Measurements from ENCODE around the gene MLLT10. TPM values are rescaled to one million over a fixed set of nuclear protein-coding genes. Genes with fewer than 3 reads are reported as not detected.

Gene MLLT10
- total and polyA plus RNA-seq, 2 of the 8 experiments (the other 6 are each of a cell fraction or from before 2014, with no cell fraction given) = 53.1 to 62.1 TPM

DNA sequence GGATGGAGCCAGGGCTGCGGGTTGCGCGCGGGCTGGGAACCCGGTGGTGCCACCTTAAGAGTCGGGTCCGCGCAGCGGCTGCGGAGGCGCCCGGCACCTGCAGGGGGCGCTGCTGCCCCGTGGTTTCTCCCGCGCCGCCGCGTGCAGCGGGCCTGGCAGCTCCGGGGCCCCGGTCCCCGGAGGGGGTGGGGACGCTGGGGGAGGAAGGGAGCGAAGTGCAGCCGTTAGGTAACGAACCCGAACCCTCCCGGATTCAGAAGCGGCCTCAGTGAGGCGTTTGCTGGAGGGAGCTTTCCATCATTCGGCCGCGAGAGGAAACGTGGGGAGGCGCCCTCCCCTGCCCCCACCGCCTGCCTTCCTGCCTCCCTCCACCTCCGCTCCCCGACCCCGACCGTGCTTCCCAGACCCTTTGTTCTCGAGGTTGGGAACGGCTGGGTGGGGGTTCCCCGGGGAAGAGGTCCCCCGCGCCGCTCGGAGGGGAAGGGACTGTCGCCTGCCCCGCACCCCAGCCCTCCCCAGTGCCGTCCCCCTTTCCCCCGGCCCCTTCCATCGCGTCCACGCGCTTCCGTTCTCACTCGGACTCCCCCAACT is 38.2 kb upstream of the MLLT10 start (continued):
- TF ChIP-seq TEAD4 (IDR thresholded peaks at IDR 0.05; ENCODE audit: low read depth, low read length) = 0 out of 2 replicates have a peak, but pooled peaks have one; percentile 29
- TF ChIP-seq ASH2L (IDR thresholded peaks at IDR 0.05; ENCODE audit: low read length) = no peak
- no peak for TF ChIP-seq CEBPB (IDR thresholded peaks at IDR 0.05; ENCODE audit: low read depth, low read length)
- TF ChIP-seq EZH2 (IDR thresholded peaks at IDR 0.05; ENCODE audit: low read depth, low read length, severe bottlenecking) = peak; percentile 9
- TF ChIP-seq BRCA1 (IDR thresholded peaks at IDR 0.05; ENCODE audit: low read depth, low read length) = no peak
- TF ChIP-seq GABPA (IDR thresholded peaks at IDR 0.05; ENCODE audit: borderline replicate concordance, insufficient read depth, low read length) = peak; percentile 42; the same call in 1 of the 2 replicates
- TF ChIP-seq BACH1 (IDR thresholded peaks at IDR 0.05; ENCODE audit: low read length) = peak; percentile 62; the same call in 1 of the 2 replicates
- TF ChIP-seq CHD2 (IDR thresholded peaks at IDR 0.05; ENCODE audit: low read length) = peak; percentile 46; the same call in 1 of the 2 replicates
- TF ChIP-seq CTCF (IDR thresholded peaks at IDR 0.05; ENCODE audit: control extremely low read depth in 1 of 3, insufficient read depth in 1 of 3, low read depth in 1 of 3, low read length in 3 of 3) = peak; percentile 91 to 96 (median 94)
- peak; percentile 31; the same call in 1 of the 2 replicates for TF ChIP-seq POLR2AphosphoS5 (IDR thresholded peaks at IDR 0.05; ENCODE audit: low read depth, low read length)
- peak; percentile 15; the same call in 1 of the 2 replicates for TF ChIP-seq JUND (IDR thresholded peaks at IDR 0.05; ENCODE audit: low read length)
- peak; percentile 60; the same call in 1 of the 2 replicates for TF ChIP-seq TBP (IDR thresholded peaks at IDR 0.05; ENCODE audit: low read depth, low read length)
- peak; percentile 62 to 79 for TF ChIP-seq POLR2A (IDR thresholded peaks at IDR 0.05; ENCODE audit: control extremely low read depth in 1 of 2, low read depth in 2 of 2, low read length in 2 of 2)
- peak; percentile 68; the same call in 1 of the 2 replicates for TF ChIP-seq TAF1 (IDR thresholded peaks at IDR 0.05; ENCODE audit: low read depth, low read length)
- 0 out of 2 replicates have a peak, but pooled peaks have one; percentile 14 for TF ChIP-seq PHF8 (conservative IDR thresholded peaks at IDR 0.05; ENCODE audit: low read depth, low read length)
- no peak for TF ChIP-seq ZNF274 (IDR thresholded peaks at IDR 0.05; ENCODE audit: borderline replicate concordance, extremely low read depth, low read length)
- TF ChIP-seq EGR1 (IDR thresholded peaks at IDR 0.05; ENCODE audit: borderline replicate concordance, low read depth, low read length) = peak; percentile 21; the same call in 1 of the 2 replicates
- TF ChIP-seq KDM4A (IDR thresholded peaks at IDR 0.05; ENCODE audit: low read depth, low read length, severe bottlenecking) = no peak
- TF ChIP-seq FOSL1 (IDR thresholded peaks at IDR 0.05; ENCODE audit: insufficient read depth, low read depth, low read length) = no peak
- 0 out of 2 replicates have a peak, but pooled peaks have one; percentile 74 for TF ChIP-seq TCF12 (IDR thresholded peaks at IDR 0.05; ENCODE audit: low read depth, low read length)
- TF ChIP-seq EP300 (IDR thresholded peaks at IDR 0.05; ENCODE audit: borderline replicate concordance in 1 of 2, low read depth in 2 of 2, low read length in 2 of 2) = peak in 1 of 2 experiments; percentile 77; a peak in 1 of 3 replicates
- TF ChIP-seq CTBP2 (IDR thresholded peaks at IDR 0.05; ENCODE audit: borderline replicate concordance, insufficient read depth, insufficient read length, low read length) = peak; percentile 88
